AG09319 (cell line): ENCODE data around the gene ALDH6A1.
"Not testable (repeated sequence)": the region's sequence is repeated elsewhere in the genome, so short reads cannot be mapped to it uniquely, and the experiment has no call there.

Source experiments
- DNase-seq: peaks from one replicate; pipeline ENCODE4 v3.0.0-alpha.2; 2010; ENCODE audit warnings: low read depth; ENCODE audit errors: extremely low read depth
- TF ChIP-seq, protein P1 (sequence below): IDR thresholded peaks from 2 replicates; pipeline ENCODE4 v1.5.1; 2011; ENCODE audit warnings: low read depth, mild to moderate bottlenecking, inconsistent platforms, low read length, moderate library complexity

Gene ALDH6A1

DNA sequence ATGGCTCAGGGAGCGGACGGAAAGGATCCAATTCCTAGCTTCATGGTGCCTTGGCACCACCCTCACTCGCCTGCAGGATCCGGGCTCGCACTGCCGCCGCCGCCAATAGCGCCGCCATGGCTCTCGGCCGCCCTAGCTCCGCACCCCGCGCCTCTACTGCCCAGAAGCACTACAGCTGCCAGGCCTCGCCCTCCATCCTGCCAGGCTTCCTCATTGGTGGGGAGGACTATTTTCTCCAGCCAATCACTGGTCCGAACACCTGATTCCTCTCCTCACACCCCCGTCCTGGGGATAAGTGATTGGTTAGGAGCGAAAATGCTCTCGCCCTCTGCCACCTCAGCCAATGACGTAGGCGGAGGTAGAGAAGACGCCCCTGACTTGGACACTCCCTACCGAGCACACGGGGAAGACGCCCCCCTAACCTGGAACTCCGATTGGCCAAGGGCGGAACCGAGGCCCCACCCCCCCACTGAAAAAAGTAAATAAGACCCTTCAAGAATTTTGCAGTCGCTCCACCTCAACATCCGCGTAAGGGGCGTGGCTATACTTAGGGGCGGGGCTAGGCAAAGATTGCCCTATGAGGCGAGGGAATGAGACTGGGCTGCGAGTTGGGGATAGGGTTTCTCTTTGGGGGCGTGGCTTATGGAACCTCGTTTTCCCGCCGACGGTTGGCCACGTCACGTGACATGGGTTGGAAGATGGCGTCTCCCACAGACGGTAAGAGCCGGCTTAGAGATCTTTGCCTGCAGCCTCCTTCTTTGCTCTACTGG is at the start of gene ALDH6A1, which contains the start of gene LIN52:
Gene ALDH6A1 (minus strand): TSS at position 177 of the 770 bp plus-strand sequence. CDS start 59 bp downstream, at position 118.
Gene LIN52 (plus strand): TSS at position 680 of the 770 bp plus-strand sequence. CDS start 19 bp downstream, at position 699.
- TF ChIP-seq, protein P1, sequence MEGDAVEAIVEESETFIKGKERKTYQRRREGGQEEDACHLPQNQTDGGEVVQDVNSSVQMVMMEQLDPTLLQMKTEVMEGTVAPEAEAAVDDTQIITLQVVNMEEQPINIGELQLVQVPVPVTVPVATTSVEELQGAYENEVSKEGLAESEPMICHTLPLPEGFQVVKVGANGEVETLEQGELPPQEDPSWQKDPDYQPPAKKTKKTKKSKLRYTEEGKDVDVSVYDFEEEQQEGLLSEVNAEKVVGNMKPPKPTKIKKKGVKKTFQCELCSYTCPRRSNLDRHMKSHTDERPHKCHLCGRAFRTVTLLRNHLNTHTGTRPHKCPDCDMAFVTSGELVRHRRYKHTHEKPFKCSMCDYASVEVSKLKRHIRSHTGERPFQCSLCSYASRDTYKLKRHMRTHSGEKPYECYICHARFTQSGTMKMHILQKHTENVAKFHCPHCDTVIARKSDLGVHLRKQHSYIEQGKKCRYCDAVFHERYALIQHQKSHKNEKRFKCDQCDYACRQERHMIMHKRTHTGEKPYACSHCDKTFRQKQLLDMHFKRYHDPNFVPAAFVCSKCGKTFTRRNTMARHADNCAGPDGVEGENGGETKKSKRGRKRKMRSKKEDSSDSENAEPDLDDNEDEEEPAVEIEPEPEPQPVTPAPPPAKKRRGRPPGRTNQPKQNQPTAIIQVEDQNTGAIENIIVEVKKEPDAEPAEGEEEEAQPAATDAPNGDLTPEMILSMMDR = no peak; the same call in 1 of the 2 replicates
- peak; percentile 100 for DNase-seq

DNA sequence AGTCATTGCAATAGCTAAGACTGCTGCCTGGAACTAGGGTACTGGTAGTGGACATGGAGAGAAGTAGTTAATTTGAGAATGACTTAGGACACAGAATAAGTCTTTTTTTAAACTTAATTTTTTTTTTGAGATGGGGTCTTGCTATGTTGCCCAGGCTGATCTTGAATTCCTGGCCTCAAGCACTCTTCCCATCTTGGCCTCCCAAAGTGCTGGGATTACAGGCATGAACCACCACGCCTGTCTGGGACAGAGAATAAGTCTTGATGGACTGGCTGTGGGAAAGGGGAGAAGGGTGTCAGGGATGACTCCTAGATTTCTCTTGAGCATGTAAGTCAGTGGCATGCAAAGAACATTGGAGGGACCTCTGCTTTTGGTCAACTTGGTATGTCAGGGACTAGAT is 43.4 kb upstream of the ALDH6A1 start:
- TF ChIP-seq, protein P1 = no peak
- DNase-seq = no peak

DNA sequence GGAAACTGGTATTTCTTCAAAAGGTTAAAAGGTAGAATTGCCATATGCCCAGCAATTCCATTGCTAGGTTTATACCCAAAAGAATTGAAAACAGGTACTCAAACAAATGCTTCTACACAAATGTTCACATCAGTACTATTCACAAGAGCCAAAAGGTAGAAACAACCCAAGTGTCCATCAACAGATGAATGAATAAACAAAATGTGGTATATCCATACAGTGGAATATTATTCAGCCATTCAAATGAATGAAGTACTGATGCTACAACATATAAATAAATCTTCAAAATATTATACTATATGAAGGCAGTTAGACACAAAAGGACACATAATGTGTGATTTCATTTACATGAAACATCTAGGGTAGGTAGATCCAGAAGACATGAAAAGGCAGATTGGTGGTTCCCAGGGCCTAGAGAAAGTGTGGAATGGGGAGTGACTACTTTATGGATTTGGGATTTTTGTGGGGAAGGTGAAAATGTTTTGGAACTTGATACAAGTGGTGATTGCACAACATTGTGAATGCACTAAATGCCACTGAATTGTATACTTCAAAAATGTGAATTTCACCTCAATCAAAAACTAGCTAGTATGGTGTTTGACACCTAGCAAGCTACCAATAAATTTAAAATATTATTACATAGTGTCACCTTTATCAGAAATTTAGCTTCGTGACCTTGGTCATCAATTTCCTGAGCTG is 42.2 kb upstream of the ALDH6A1 start:
- no peak for DNase-seq
- TF ChIP-seq, protein P1 = no peak

DNA sequence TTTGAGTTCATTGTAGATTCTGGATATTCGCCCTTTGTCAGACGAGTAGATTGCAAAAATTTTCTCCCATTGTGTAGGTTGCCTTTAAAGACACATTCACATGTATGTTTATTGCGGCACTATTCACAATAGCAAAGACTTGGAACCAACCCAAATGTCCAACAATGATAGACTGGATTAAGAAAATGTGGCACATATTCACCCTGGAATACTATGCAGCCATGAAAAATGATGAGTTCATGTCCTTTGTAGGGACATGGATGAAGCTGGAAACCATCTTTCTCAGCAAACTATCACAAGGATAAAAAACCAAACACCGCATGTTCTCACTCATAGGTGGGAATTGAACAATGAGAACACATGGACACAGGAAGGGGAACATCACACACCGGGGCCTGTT is 41.2 kb upstream of the ALDH6A1 start:
- DNase-seq = not testable (repeated sequence)

DNA sequence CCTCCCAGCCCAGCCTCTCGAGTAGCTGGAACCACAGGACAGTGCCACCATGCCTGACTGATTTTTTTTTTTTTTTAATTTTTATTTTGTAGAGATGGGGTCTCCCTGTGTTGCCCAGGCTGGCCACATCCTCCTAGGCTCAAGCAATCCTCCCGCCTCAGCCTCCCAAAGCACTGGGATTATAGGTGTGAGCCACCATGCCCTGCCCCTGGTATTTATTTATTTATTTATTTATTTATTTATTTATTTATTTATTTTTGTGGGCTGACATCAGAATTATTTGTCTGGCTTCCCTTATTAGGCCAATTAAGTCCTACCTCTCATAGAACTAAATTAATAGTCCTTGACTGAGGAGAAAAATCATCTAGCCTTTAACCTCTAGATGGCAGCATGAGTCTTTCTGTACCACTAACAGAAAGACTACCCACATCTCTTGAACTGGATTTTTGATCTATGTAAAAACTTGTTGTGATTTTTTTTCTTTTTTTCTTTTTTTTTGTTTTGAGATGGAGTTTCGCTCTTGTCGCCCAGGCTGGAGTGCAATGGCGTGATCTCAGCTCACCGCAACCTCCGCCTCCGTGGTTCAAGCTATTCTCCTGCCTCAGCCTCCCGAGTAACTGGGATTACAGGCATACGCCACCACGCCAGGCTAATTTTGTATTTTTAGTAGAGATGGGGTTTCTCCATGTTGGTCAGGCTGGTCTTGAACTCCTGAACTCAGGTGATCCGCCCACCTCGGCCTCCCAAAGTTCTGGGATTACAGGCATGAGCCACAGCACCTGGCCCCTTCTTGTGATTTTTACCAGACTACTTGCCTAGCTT is 27.4 kb upstream of the ALDH6A1 start:
- DNase-seq = peak; percentile 25

DNA sequence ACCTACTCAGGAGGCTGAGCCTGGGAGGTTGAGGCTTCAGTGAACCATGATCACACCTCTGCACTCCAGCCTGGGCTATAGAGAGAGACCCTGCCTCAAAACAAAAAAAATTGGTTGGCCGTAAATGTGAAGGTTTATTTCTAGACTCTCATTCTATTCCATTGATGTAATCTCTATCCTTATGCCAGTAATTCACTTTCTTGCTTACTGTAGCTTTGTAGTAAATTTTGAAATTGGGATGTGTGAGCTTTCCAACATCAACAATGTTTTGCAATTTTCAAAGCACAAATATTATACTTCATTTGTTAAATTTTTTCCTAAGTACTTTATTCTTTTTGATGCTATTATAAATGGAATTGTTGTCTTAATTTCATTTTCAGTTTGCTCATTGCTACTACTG is 25.1 kb upstream of the ALDH6A1 start:
- TF ChIP-seq, protein P1 = no peak
- DNase-seq = no peak

More for the DNA sequence above, 27.4 kb upstream of the ALDH6A1 start:
- TF ChIP-seq, protein P1 = peak; percentile 58

DNA sequence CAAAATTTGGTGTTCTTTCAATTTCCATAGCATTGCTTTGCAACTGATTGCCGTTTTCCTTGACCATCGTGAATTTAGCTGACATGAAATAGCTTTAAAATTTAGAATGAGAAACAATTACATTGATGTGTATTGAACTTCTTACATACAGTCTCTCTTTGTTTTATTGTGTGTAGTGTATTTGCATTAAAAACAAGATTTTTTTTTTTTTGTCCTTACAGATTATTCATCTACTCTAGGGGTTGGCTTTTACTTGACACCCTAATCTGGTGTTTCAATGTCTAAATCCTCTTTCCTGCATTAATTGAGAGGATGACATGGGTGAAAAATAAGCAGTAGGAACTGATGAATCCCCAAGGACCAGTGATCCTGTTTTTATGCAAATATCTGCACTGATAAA is 21.1 kb upstream of the ALDH6A1 start:
- TF ChIP-seq, protein P1 = no peak

More for the DNA sequence above, 21.1 kb upstream of the ALDH6A1 start:
- DNase-seq = no peak
